ENCODE measurements around the gene AP3S1. TPM values are rescaled to one million over a fixed set of nuclear protein-coding genes. Genes with fewer than 3 reads are reported as not detected.

AP3S1 gene
- total RNA-seq, 1 experiment from 2014 or later, result 60.8 TPM

DNA sequence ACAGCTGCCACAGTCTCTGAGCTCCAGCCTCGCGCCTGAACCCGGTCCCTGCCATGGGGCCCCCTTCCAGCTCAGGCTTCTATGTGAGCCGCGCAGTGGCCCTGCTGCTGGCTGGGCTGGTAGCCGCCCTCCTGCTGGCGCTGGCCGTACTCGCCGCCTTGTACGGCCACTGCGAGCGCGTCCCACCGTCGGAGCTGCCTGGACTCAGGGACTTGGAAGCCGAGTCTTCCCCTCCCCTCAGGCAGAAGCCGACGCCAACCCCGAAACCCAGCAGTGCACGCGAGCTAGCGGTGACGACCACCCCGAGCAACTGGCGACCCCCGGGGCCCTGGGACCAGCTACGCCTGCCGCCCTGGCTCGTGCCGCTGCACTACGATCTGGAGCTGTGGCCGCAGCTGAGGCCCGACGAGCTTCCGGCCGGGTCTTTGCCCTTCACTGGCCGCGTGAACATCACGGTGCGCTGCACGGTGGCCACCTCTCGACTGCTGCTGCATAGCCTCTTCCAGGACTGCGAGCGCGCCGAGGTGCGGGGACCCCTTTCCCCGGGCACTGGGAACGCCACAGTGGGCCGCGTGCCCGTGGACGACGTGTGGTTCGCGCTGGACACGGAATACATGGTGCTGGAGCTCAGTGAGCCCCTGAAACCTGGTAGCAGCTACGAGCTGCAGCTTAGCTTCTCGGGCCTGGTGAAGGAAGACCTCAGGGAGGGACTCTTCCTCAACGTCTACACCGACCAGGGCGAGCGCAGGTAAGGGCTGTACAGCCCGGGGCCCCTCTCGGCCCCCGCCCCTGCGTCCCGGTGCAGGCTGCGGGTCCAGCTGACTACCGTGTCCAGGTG, 121.0 kb downstream of the AP3S1 start (continued):
- TF ChIP-seq, protein P1, sequence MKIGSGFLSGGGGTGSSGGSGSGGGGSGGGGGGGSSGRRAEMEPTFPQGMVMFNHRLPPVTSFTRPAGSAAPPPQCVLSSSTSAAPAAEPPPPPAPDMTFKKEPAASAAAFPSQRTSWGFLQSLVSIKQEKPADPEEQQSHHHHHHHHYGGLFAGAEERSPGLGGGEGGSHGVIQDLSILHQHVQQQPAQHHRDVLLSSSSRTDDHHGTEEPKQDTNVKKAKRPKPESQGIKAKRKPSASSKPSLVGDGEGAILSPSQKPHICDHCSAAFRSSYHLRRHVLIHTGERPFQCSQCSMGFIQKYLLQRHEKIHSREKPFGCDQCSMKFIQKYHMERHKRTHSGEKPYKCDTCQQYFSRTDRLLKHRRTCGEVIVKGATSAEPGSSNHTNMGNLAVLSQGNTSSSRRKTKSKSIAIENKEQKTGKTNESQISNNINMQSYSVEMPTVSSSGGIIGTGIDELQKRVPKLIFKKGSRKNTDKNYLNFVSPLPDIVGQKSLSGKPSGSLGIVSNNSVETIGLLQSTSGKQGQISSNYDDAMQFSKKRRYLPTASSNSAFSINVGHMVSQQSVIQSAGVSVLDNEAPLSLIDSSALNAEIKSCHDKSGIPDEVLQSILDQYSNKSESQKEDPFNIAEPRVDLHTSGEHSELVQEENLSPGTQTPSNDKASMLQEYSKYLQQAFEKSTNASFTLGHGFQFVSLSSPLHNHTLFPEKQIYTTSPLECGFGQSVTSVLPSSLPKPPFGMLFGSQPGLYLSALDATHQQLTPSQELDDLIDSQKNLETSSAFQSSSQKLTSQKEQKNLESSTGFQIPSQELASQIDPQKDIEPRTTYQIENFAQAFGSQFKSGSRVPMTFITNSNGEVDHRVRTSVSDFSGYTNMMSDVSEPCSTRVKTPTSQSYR (CRISPR knock-in tag; IDR thresholded peaks at IDR 0.05), result no peak
- peak; percentile 66; the same call in 1 of the 2 replicates for TF ChIP-seq ZNF138 (CRISPR knock-in tag; conservative IDR thresholded peaks at IDR 0.05)
- no peak for TF ChIP-seq ZNF121 (CRISPR knock-in tag; IDR thresholded peaks at IDR 0.05)
- TF ChIP-seq RELA (CRISPR knock-in tag; IDR thresholded peaks at IDR 0.05; ENCODE audit: borderline replicate concordance), result peak; percentile 42; the same call in 1 of the 2 replicates
- TF ChIP-seq, protein P2, sequence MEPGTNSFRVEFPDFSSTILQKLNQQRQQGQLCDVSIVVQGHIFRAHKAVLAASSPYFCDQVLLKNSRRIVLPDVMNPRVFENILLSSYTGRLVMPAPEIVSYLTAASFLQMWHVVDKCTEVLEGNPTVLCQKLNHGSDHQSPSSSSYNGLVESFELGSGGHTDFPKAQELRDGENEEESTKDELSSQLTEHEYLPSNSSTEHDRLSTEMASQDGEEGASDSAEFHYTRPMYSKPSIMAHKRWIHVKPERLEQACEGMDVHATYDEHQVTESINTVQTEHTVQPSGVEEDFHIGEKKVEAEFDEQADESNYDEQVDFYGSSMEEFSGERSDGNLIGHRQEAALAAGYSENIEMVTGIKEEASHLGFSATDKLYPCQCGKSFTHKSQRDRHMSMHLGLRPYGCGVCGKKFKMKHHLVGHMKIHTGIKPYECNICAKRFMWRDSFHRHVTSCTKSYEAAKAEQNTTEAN (CRISPR knock-in tag; IDR thresholded peaks at IDR 0.05), result no peak
- peak; percentile 65; the same call in 1 of the 2 replicates for TF ChIP-seq NFE2L1 (CRISPR knock-in tag; IDR thresholded peaks at IDR 0.05)
- TF ChIP-seq CREM (CRISPR knock-in tag; IDR thresholded peaks at IDR 0.05), result 0 out of 2 replicates have a peak, but pooled peaks have one; percentile 31
- peak; percentile 59; the same call in 1 of the 2 replicates for TF ChIP-seq ESRRA (CRISPR knock-in tag; IDR thresholded peaks at IDR 0.05; ENCODE audit: borderline replicate concordance)
- TF ChIP-seq FOXP1 (CRISPR knock-in tag; IDR thresholded peaks at IDR 0.05; ENCODE audit: borderline replicate concordance), result peak; percentile 89; the same call in 1 of the 2 replicates

DNA sequence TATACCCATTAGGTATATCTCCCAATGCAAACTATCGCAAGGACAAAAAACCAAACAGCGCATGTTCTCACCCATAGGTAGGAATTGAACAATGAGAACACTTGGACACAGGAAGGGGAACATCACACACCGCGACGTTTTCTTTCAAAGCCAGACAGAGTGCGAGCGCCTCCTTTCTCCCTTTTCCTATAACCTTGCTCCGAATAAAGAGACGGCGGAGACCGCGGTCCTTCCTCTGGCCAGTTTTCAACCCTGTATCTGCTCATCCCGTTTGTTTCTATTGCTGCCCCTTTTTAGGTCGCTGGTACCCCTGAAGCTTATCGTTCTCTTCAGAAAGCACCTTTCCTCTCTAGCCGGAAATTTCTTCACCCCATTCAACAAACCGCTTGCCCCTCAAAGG, 121.8 kb downstream of the AP3S1 start:
- H3K27ac Mint-ChIP-seq, result no peak overlapping the region
- ChIA-PET CTCF (interaction anchor here (1.2 to 2.6 kb wide), 3 partner anchors 59 to 329 kb away, joined by 4 to 6 read pairs (median 5); no protein-coding TSS in a partner anchor), POLR2A (no interaction called here)
- peak; percentile 20 for DNase-seq (ENCODE audit: low spot score)
- H3K27me3 Mint-ChIP-seq (ENCODE audit: low read depth), result peaks cover 70% of the 10 kb centered on the region
- peak overlapping the region; percentile 62 for H3K4me3 Mint-ChIP-seq
- no peaks in the 10 kb centered on the region for H3K36me3 Mint-ChIP-seq
- H3K4me1 Mint-ChIP-seq, result peaks cover 6% of the 10 kb centered on the region
- no peaks in the 10 kb centered on the region for H3K9me3 Mint-ChIP-seq
- no peak for TF ChIP-seq ETV6 (CRISPR knock-in tag; IDR thresholded peaks at IDR 0.05)
- no peak for TF ChIP-seq ZNF396 (CRISPR knock-in tag; IDR thresholded peaks at IDR 0.05; ENCODE audit: borderline replicate concordance)
- TF ChIP-seq RORB (CRISPR knock-in tag; IDR thresholded peaks at IDR 0.05), result no peak
- TF ChIP-seq, protein P3, sequence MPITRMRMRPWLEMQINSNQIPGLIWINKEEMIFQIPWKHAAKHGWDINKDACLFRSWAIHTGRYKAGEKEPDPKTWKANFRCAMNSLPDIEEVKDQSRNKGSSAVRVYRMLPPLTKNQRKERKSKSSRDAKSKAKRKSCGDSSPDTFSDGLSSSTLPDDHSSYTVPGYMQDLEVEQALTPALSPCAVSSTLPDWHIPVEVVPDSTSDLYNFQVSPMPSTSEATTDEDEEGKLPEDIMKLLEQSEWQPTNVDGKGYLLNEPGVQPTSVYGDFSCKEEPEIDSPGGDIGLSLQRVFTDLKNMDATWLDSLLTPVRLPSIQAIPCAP (CRISPR knock-in tag; IDR thresholded peaks at IDR 0.05), result no peak
- TF ChIP-seq, protein P4, sequence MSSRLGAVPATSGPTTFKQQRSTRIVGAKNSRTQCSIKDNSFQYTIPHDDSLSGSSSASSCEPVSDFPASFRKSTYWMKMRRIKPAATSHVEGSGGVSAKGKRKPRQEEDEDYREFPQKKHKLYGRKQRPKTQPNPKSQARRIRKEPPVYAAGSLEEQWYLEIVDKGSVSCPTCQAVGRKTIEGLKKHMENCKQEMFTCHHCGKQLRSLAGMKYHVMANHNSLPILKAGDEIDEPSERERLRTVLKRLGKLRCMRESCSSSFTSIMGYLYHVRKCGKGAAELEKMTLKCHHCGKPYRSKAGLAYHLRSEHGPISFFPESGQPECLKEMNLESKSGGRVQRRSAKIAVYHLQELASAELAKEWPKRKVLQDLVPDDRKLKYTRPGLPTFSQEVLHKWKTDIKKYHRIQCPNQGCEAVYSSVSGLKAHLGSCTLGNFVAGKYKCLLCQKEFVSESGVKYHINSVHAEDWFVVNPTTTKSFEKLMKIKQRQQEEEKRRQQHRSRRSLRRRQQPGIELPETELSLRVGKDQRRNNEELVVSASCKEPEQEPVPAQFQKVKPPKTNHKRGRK (CRISPR knock-in tag; IDR thresholded peaks at IDR 0.05; ENCODE audit: borderline replicate concordance), result no peak
- no peak for TF ChIP-seq MYBL2 (CRISPR knock-in tag; IDR thresholded peaks at IDR 0.05)
- TF ChIP-seq MXD4 (CRISPR knock-in tag; IDR thresholded peaks at IDR 0.05; ENCODE audit: borderline replicate concordance), result no peak
- TF ChIP-seq ZNF423 (CRISPR knock-in tag; IDR thresholded peaks at IDR 0.05), result no peak
- TF ChIP-seq, protein P5, sequence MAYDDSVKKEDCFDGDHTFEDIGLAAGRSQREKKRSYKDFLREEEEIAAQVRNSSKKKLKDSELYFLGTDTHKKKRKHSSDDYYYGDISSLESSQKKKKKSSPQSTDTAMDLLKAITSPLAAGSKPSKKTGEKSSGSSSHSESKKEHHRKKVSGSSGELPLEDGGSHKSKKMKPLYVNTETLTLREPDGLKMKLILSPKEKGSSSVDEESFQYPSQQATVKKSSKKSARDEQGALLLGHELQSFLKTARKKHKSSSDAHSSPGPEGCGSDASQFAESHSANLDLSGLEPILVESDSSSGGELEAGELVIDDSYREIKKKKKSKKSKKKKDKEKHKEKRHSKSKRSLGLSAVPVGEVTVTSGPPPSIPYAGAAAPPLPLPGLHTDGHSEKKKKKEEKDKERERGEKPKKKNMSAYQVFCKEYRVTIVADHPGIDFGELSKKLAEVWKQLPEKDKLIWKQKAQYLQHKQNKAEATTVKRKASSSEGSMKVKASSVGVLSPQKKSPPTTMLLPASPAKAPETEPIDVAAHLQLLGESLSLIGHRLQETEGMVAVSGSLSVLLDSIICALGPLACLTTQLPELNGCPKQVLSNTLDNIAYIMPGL (CRISPR knock-in tag; IDR thresholded peaks at IDR 0.05), result no peak
- no peak for TF ChIP-seq NR1H2 (CRISPR knock-in tag; IDR thresholded peaks at IDR 0.05)
- TF ChIP-seq KAT7 (CRISPR knock-in tag; IDR thresholded peaks at IDR 0.05; ENCODE audit: borderline replicate concordance), result no peak
- TF ChIP-seq, protein P6, sequence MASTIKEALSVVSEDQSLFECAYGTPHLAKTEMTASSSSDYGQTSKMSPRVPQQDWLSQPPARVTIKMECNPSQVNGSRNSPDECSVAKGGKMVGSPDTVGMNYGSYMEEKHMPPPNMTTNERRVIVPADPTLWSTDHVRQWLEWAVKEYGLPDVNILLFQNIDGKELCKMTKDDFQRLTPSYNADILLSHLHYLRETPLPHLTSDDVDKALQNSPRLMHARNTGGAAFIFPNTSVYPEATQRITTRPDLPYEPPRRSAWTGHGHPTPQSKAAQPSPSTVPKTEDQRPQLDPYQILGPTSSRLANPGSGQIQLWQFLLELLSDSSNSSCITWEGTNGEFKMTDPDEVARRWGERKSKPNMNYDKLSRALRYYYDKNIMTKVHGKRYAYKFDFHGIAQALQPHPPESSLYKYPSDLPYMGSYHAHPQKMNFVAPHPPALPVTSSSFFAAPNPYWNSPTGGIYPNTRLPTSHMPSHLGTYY (CRISPR knock-in tag; IDR thresholded peaks at IDR 0.05), result no peak
- TF ChIP-seq, protein P7, sequence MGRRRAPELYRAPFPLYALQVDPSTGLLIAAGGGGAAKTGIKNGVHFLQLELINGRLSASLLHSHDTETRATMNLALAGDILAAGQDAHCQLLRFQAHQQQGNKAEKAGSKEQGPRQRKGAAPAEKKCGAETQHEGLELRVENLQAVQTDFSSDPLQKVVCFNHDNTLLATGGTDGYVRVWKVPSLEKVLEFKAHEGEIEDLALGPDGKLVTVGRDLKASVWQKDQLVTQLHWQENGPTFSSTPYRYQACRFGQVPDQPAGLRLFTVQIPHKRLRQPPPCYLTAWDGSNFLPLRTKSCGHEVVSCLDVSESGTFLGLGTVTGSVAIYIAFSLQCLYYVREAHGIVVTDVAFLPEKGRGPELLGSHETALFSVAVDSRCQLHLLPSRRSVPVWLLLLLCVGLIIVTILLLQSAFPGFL (CRISPR knock-in tag; IDR thresholded peaks at IDR 0.05; ENCODE audit: borderline replicate concordance), result no peak
- TF ChIP-seq ZNF219 (CRISPR knock-in tag; IDR thresholded peaks at IDR 0.05; ENCODE audit: borderline replicate concordance), result no peak
- peak; percentile 9; the same call in 1 of the 2 replicates for ATAC-seq

Data from WTC11 (cell line).